ENCODE data around the gene TAF8. TPM values are rescaled to one million over a fixed set of nuclear protein-coding genes. Genes with fewer than 3 reads are reported as not detected.

The TAF8 gene
- total RNA-seq, 1 donor, result 16.3 TPM

GRCh38 chr6:42013134-42013516, 37.2 kb upstream of the TAF8 start:
- Histone ChIP-seq H2AFZ (ENCODE audit: low read length) (no peak overlapping the region), H3K4me2 (ENCODE audit: insufficient read depth, low read length) (no peak overlapping the region), H3K4me3 (ENCODE audit: insufficient read depth, low read length) (no peak overlapping the region), H3K27ac (ENCODE audit: low read depth, low read length) (no peak overlapping the region), H3K4me1 (ENCODE audit: insufficient read depth, low read length) (peaks cover 15% of the 10 kb centered on the region), H3K36me3 (ENCODE audit: insufficient read depth, low read length) (no peaks in the 10 kb centered on the region), H3K27me3 (ENCODE audit: insufficient read depth, low read length) (no peaks in the 10 kb centered on the region), H3K79me2 (ENCODE audit: insufficient read depth, low read length) (no peaks in the 10 kb centered on the region), H3K9me3 (ENCODE audit: low read depth, low read length) (no peaks in the 10 kb centered on the region), H4K20me1 (ENCODE audit: insufficient read depth, low read length) (no peaks in the 10 kb centered on the region)
- peak; percentile 81 for DNase-seq (ENCODE audit: insufficient read length, low spot score, missing footprints)
- TF ChIP-seq, protein P1, sequence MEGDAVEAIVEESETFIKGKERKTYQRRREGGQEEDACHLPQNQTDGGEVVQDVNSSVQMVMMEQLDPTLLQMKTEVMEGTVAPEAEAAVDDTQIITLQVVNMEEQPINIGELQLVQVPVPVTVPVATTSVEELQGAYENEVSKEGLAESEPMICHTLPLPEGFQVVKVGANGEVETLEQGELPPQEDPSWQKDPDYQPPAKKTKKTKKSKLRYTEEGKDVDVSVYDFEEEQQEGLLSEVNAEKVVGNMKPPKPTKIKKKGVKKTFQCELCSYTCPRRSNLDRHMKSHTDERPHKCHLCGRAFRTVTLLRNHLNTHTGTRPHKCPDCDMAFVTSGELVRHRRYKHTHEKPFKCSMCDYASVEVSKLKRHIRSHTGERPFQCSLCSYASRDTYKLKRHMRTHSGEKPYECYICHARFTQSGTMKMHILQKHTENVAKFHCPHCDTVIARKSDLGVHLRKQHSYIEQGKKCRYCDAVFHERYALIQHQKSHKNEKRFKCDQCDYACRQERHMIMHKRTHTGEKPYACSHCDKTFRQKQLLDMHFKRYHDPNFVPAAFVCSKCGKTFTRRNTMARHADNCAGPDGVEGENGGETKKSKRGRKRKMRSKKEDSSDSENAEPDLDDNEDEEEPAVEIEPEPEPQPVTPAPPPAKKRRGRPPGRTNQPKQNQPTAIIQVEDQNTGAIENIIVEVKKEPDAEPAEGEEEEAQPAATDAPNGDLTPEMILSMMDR (IDR thresholded peaks at IDR 0.05; ENCODE audit: extremely low read depth, low read depth, low read length), result no peak

- Histone ChIP-seq H3K27ac (ENCODE audit: low read depth, low read length) (no peak overlapping the region), H3K4me3 (ENCODE audit: insufficient read depth, low read length) (no peak overlapping the region), H3K9me3 (ENCODE audit: low read depth, low read length) (no peaks in the 10 kb centered on the region), H3K79me2 (ENCODE audit: insufficient read depth, low read length) (no peaks in the 10 kb centered on the region), H3K4me1 (ENCODE audit: insufficient read depth, low read length) (peaks cover 15% of the 10 kb centered on the region), H3K4me2 (ENCODE audit: insufficient read depth, low read length) (no peak overlapping the region), H3K27me3 (ENCODE audit: insufficient read depth, low read length) (no peaks in the 10 kb centered on the region), H4K20me1 (ENCODE audit: insufficient read depth, low read length) (no peaks in the 10 kb centered on the region), H2AFZ (ENCODE audit: low read length) (no peak overlapping the region), H3K36me3 (ENCODE audit: insufficient read depth, low read length) (no peaks in the 10 kb centered on the region)
- peak; percentile 96 for DNase-seq (ENCODE audit: insufficient read length, low spot score, missing footprints)
- TF ChIP-seq, protein P1 (IDR thresholded peaks at IDR 0.05; ENCODE audit: extremely low read depth, low read depth, low read length), result no peak
Measured at GRCh38 chr6:42017021-42017643, 33.2 kb upstream of the TAF8 start.

- Histone ChIP-seq H4K20me1 (ENCODE audit: insufficient read depth, low read length) (no peaks in the 10 kb centered on the region), H2AFZ (ENCODE audit: low read length) (no peak overlapping the region), H3K79me2 (ENCODE audit: insufficient read depth, low read length) (no peaks in the 10 kb centered on the region), H3K36me3 (ENCODE audit: insufficient read depth, low read length) (no peaks in the 10 kb centered on the region), H3K4me2 (ENCODE audit: insufficient read depth, low read length) (no peak overlapping the region), H3K27ac (ENCODE audit: low read depth, low read length) (no peak overlapping the region), H3K27me3 (ENCODE audit: insufficient read depth, low read length) (no peaks in the 10 kb centered on the region), H3K4me3 (ENCODE audit: insufficient read depth, low read length) (no peak overlapping the region), H3K9me3 (ENCODE audit: low read depth, low read length) (no peaks in the 10 kb centered on the region), H3K4me1 (ENCODE audit: insufficient read depth, low read length) (peaks cover 10% of the 10 kb centered on the region)
- no peak for DNase-seq (ENCODE audit: insufficient read length, low spot score, missing footprints)
- TF ChIP-seq, protein P1 (IDR thresholded peaks at IDR 0.05; ENCODE audit: extremely low read depth, low read depth, low read length), result no peak
Measured at GRCh38 chr6:42020967-42021366, 29.4 kb upstream of the TAF8 start.

GRCh38 chr6:42021847-42022754, 28.2 kb upstream of the TAF8 start:
- TF ChIP-seq, protein P1 (IDR thresholded peaks at IDR 0.05; ENCODE audit: extremely low read depth, low read depth, low read length), result no peak
- peak; percentile 80 for DNase-seq (ENCODE audit: insufficient read length, low spot score, missing footprints)
- Histone ChIP-seq H3K4me2 (ENCODE audit: insufficient read depth, low read length) (no peak overlapping the region), H2AFZ (ENCODE audit: low read length) (no peak overlapping the region), H3K4me1 (ENCODE audit: insufficient read depth, low read length) (peaks cover 5% of the 10 kb centered on the region), H3K9me3 (ENCODE audit: low read depth, low read length) (no peaks in the 10 kb centered on the region), H3K79me2 (ENCODE audit: insufficient read depth, low read length) (no peaks in the 10 kb centered on the region), H3K27ac (ENCODE audit: low read depth, low read length) (no peak overlapping the region), H4K20me1 (ENCODE audit: insufficient read depth, low read length) (no peaks in the 10 kb centered on the region), H3K36me3 (ENCODE audit: insufficient read depth, low read length) (no peaks in the 10 kb centered on the region), H3K27me3 (ENCODE audit: insufficient read depth, low read length) (no peaks in the 10 kb centered on the region), H3K4me3 (ENCODE audit: insufficient read depth, low read length) (no peak overlapping the region)
